AG09309 (cell line): ENCODE data around the gene TEAD2.

Experiments
- DNase-seq: peaks from one replicate; pipeline ENCODE4 v3.0.0-alpha.2; 2010; ENCODE audit warnings: low read depth
- H3K4me3 ChIP-seq: 2 replicates; pipeline ENCODE4 v1.5.1; 2011; ENCODE audit warnings: mild to moderate bottlenecking, low read depth, low read length, moderate library complexity; ENCODE audit not compliant: control insufficient read depth
- CTCF ChIP-seq: IDR thresholded peaks from 2 replicates; pipeline ENCODE4 v1.5.1; 2011; ENCODE audit warnings: mild to moderate bottlenecking, low read depth, low read length, inconsistent platforms; ENCODE audit not compliant: insufficient read depth, control insufficient read depth; ENCODE audit errors: missing control alignments

TEAD2 gene

GRCh38 chr19:49393881-49394280 is 31.7 kb upstream of the TEAD2 start:
- no peak for TF ChIP-seq CTCF
- DNase-seq: no peak
- no peak overlapping the region for H3K4me3 ChIP-seq

- DNase-seq: no peak
- H3K4me3 ChIP-seq: no peak overlapping the region
- TF ChIP-seq CTCF: peak; percentile 88
Measured at GRCh38 chr19:49391581-49392399, 29.6 kb upstream of the TEAD2 start.

- DNase-seq: no peak
- no peak overlapping the region for H3K4me3 ChIP-seq
Measured at GRCh38 chr19:49390929-49391359, 28.7 kb upstream of the TEAD2 start.

GRCh38 chr19:49390131-49390928 is 28.1 kb upstream of the TEAD2 start:
- TF ChIP-seq CTCF: no peak
- no peak overlapping the region for H3K4me3 ChIP-seq
- DNase-seq: no peak

More at GRCh38 chr19:49390929-49391359, 28.7 kb upstream of the TEAD2 start:
- no peak for TF ChIP-seq CTCF

DNA sequence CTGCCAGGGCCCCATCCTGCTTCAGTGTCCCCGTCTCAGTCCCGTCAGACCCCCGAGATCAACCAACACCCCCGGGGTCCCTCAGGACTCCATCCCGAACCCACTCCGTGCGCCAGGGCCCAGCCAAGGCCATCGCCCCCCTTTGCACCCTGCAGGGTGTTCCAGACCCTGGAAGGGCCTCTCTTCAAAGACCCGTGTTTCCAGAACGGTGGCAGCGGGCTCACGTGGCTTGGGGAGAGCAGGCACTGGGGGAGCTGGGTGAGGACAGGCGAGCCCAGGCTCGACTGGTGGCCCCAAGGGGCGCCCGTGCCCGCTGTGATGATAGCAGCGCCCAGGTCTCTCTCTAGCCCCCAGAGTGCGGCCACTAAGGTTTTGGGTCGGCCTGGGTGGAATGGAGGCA is 27.2 kb upstream of the TEAD2 start:
- no peak for DNase-seq
- H3K4me3 ChIP-seq: no peak overlapping the region
- TF ChIP-seq CTCF: no peak

GRCh38 chr19:49387936-49388372 is 25.7 kb upstream of the TEAD2 start, which contains the start of gene KASH5:
Gene KASH5, plus strand, starts transcription at chr19:49388249. Its CDS starts 2,635 bp downstream, at chr19:49390884.
- no peak for TF ChIP-seq CTCF
- no peak within 1 kb of the TSS for H3K4me3 ChIP-seq
- DNase-seq: no peak
